SK-N-SH treated with all-trans-retinoic acid at 6 μM for 48 hours (cell line): ENCODE measurements around the gene SCAMP3.
A peak's percentile ranks its signal among the peaks of the same experiment; 100 is the strongest.

Source experiments
- ATAC-seq: fragments of 200-7000 bp; cut with Tn5 transposase; 3 replicates; pipeline ENCODE4 v1.9.1; 2020; ENCODE audit warnings: mild to moderate bottlenecking, moderate library complexity
- ARNTL ChIP-seq: fragments of 450-650 bp; formaldehyde crosslinking; IDR thresholded peaks from 2 replicates; pipeline ENCODE4 v1.5.0; 2020; ENCODE audit warnings: low read depth, mild to moderate bottlenecking, moderate library complexity, borderline replicate concordance
- BACH2 ChIP-seq: fragments of 250-450 bp; sonication (Bioruptor Pico); IDR thresholded peaks from 2 replicates; pipeline ENCODE4 v1.9.0; 2021; ENCODE audit warnings: mild to moderate bottlenecking, borderline replicate concordance
- CSDC2 ChIP-seq: fragments of 250-450 bp; sonication (Bioruptor Pico); IDR thresholded peaks from 2 replicates; pipeline ENCODE4 v1.5.0; 2020; ENCODE audit warnings: mild to moderate bottlenecking, moderate library complexity
- CSRNP3 ChIP-seq: fragments of 250-450 bp; sonication (Bioruptor Pico); IDR thresholded peaks from 2 replicates; pipeline ENCODE4 v1.5.1; 2021; ENCODE audit warnings: mild to moderate bottlenecking, moderate library complexity
- ESRRG ChIP-seq: fragments of 250-450 bp; sonication (Bioruptor Pico); IDR thresholded peaks from 2 replicates; pipeline ENCODE4 v1.6.1; 2021; ENCODE audit warnings: mild to moderate bottlenecking
- GLIS3 ChIP-seq: fragments of 250-450 bp; sonication (Bioruptor Pico); IDR thresholded peaks from 2 replicates; pipeline ENCODE4 v1.5.0; 2020; ENCODE audit warnings: mild to moderate bottlenecking, moderate library complexity
- PPARA ChIP-seq: fragments of 250-450 bp; sonication (Bioruptor Pico); IDR thresholded peaks from 2 replicates; pipeline ENCODE4 v1.5.0; 2020; ENCODE audit warnings: mild to moderate bottlenecking, borderline replicate concordance
- RARB ChIP-seq: fragments of 250-450 bp; sonication (Bioruptor Pico); IDR thresholded peaks from 2 replicates; pipeline ENCODE4 v1.8.0; 2021; ENCODE audit warnings: mild to moderate bottlenecking, moderate library complexity
- SNAI2 ChIP-seq: fragments of 250-450 bp; sonication (Bioruptor Pico); IDR thresholded peaks from 2 replicates; pipeline ENCODE4 v1.5.0; 2020; ENCODE audit warnings: mild to moderate bottlenecking, moderate library complexity
- TCF4 ChIP-seq: fragments of 250-450 bp; sonication (Bioruptor Pico); IDR thresholded peaks from 2 replicates; pipeline ENCODE4 v1.8.0; 2021; ENCODE audit warnings: mild to moderate bottlenecking, moderate library complexity, borderline replicate concordance
- ZC3H10 ChIP-seq: fragments of 250-450 bp; sonication (Bioruptor Pico); IDR thresholded peaks from 2 replicates; pipeline ENCODE4 v1.5.1; 2021; ENCODE audit warnings: mild to moderate bottlenecking, moderate library complexity
- ZFP3 ChIP-seq: fragments of 250-450 bp; sonication (Bioruptor Pico); IDR thresholded peaks from 2 replicates; pipeline ENCODE4 v1.5.0; 2020; ENCODE audit warnings: mild to moderate bottlenecking, moderate library complexity
- ZFP30 ChIP-seq: fragments of 450-650 bp; formaldehyde crosslinking; IDR thresholded peaks from 2 replicates; pipeline ENCODE4 v1.5.0; 2022; ENCODE audit warnings: mild to moderate bottlenecking, moderate library complexity
- ZNF565 ChIP-seq: fragments of 450-650 bp; formaldehyde crosslinking; conservative IDR thresholded peaks from 2 replicates; pipeline ENCODE4 v1.5.0; 2020; ENCODE audit warnings: low read depth, mild to moderate bottlenecking, moderate library complexity
- TF ChIP-seq, protein P1 (sequence below): fragments of 250-450 bp; sonication (Bioruptor Pico); IDR thresholded peaks from 2 replicates; pipeline ENCODE4 v1.8.0; 2020; ENCODE audit warnings: mild to moderate bottlenecking, moderate library complexity, borderline replicate concordance
- TF ChIP-seq, protein P2 (sequence below): fragments of 250-450 bp; sonication (Bioruptor Pico); IDR thresholded peaks from 2 replicates; pipeline ENCODE4 v1.5.0; 2020; ENCODE audit warnings: mild to moderate bottlenecking, moderate library complexity

The SCAMP3 gene

DNA sequence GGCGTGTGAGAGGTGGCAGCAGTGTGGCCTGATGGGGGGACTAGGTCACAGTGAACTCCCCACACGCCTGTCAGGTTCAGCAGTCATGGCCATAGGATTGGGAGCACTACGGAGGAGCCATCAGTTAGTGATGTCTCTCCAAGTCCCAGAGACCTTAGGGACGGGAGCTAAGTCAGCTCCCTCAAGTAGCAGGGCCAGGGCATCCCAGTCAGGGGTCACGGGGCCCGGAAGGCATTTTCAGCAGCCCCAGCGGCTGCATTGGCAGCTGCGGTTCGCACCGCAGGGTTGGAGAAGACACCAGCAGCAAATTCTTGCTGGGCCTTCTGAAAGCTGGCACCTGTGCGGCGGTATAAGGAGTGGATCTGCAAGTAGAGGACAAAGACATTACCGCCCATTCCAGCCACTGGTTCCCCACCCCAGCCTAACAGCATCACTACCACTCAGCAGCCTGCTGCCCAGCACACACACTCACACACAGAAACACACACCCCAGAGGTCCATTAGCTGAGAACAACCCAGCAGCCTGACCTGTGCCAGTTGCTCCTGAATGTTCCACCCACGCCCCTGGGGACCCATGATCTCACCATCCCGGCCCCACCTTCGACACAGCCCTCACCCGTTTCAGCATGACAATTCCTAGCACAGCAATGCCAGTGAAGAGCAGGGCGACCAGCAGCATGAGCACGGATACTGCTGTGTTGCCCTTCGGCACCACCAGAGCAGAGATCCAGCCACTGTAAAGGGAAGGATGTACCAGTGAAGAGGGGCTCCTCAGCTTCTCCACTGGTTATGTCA lies 5.9 kb downstream of the SCAMP3 start (continued):
- TF ChIP-seq BACH2 (CRISPR knock-in tag) (no peak), ZFP3 (no peak), PPARA (CRISPR knock-in tag) (no peak)
- TF ChIP-seq, protein P1, sequence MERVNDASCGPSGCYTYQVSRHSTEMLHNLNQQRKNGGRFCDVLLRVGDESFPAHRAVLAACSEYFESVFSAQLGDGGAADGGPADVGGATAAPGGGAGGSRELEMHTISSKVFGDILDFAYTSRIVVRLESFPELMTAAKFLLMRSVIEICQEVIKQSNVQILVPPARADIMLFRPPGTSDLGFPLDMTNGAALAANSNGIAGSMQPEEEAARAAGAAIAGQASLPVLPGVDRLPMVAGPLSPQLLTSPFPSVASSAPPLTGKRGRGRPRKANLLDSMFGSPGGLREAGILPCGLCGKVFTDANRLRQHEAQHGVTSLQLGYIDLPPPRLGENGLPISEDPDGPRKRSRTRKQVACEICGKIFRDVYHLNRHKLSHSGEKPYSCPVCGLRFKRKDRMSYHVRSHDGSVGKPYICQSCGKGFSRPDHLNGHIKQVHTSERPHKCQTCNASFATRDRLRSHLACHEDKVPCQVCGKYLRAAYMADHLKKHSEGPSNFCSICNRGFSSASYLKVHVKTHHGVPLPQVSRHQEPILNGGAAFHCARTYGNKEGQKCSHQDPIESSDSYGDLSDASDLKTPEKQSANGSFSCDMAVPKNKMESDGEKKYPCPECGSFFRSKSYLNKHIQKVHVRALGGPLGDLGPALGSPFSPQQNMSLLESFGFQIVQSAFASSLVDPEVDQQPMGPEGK (CRISPR knock-in tag): no peak

DNA sequence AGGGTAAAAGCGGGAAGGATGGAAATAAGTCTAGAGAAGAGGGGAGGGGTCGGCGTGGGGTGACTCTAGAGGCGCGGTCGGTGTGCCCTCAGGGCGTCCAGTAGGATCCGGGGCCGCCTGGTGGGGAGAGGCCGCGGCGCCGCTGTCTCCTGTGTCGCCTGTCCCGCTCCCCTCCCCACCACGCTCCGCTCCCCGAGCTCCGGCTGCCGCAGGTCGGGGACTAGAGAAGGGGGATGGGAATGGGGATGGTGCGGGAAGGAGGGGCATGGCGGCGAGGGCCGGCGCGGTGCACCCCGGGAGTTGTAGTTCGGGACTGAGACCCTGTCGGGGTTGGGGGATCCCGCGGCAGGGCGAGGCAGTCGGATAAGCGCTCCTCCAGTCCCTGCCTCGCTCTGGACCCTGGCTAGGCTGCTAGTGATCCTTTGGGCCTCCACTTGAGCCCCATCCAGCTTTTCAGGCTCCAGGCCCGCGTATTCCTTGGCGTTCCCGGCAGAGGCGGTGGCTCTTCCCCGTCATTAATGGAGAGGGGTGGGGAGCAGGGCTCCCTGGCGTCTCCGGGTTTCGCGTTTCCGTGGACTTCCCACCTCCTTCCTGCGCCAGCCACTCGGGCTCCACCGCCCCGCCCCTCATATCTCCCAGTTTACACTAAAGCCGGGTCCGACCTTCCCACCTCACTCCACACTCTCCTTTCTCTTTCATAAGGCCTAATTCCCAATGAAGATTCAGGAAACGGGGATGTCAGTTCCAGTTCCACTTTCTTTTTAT lies 6.7 kb downstream of the SCAMP3 start, which contains the start of gene ENTREP3:
ENTREP3 (minus strand) TSS at position 241 of the 765 bp plus-strand sequence. CDS start 606 bp downstream, outside the sequence.
- TF ChIP-seq ESRRG (CRISPR knock-in tag): no peak
- peak; percentile 33; the same call in 1 of the 2 replicates for TF ChIP-seq RARB (CRISPR knock-in tag)
- peak; percentile 82 for ATAC-seq

- TF ChIP-seq BACH2 (CRISPR knock-in tag): no peak
- no peak for TF ChIP-seq CSRNP3
- TF ChIP-seq RARB (CRISPR knock-in tag): no peak
- TF ChIP-seq, protein P1 (CRISPR knock-in tag): no peak
- TF ChIP-seq ZNF565 (CRISPR knock-in tag): no peak
- ATAC-seq: peak; percentile 40
Observed at GRCh38 chr1:155254714-155255242, 7.4 kb downstream of the SCAMP3 start.

GRCh38 chr1:155254228-155254713 lies 7.9 kb downstream of the SCAMP3 start:
- TF ChIP-seq CSRNP3 (no peak), ARNTL (CRISPR knock-in tag) (no peak), BACH2 (CRISPR knock-in tag) (no peak), ZFP30 (CRISPR knock-in tag) (no peak), RARB (CRISPR knock-in tag) (no peak), ZC3H10 (no peak), GLIS3 (CRISPR knock-in tag) (no peak), TCF4 (CRISPR knock-in tag) (no peak), CSDC2 (CRISPR knock-in tag) (no peak), SNAI2 (no peak)
- TF ChIP-seq, protein P2, sequence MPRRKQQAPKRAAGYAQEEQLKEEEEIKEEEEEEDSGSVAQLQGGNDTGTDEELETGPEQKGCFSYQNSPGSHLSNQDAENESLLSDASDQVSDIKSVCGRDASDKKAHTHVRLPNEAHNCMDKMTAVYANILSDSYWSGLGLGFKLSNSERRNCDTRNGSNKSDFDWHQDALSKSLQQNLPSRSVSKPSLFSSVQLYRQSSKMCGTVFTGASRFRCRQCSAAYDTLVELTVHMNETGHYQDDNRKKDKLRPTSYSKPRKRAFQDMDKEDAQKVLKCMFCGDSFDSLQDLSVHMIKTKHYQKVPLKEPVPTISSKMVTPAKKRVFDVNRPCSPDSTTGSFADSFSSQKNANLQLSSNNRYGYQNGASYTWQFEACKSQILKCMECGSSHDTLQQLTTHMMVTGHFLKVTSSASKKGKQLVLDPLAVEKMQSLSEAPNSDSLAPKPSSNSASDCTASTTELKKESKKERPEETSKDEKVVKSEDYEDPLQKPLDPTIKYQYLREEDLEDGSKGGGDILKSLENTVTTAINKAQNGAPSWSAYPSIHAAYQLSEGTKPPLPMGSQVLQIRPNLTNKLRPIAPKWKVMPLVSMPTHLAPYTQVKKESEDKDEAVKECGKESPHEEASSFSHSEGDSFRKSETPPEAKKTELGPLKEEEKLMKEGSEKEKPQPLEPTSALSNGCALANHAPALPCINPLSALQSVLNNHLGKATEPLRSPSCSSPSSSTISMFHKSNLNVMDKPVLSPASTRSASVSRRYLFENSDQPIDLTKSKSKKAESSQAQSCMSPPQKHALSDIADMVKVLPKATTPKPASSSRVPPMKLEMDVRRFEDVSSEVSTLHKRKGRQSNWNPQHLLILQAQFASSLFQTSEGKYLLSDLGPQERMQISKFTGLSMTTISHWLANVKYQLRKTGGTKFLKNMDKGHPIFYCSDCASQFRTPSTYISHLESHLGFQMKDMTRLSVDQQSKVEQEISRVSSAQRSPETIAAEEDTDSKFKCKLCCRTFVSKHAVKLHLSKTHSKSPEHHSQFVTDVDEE (CRISPR knock-in tag): no peak
- peak; percentile 2 for ATAC-seq
